Kidney epithelial cell (primary cell): ENCODE measurements around the gene SLC4A5. TPM values are rescaled to one million over a fixed set of nuclear protein-coding genes. Genes with fewer than 3 reads are reported as not detected.

ENCODE experiments used
- DNase-seq: peaks from one replicate; pipeline ENCODE4 v3.0.0-alpha.2; 2010; ENCODE audit warnings: low read depth
- H3K27me3 ChIP-seq: 2 replicates; pipeline ENCODE4 v1.6.0; 2011; ENCODE audit warnings: low read length; ENCODE audit not compliant: control insufficient read depth, insufficient read depth
- H3K36me3 ChIP-seq: 2 replicates; pipeline ENCODE4 v1.5.1; 2011; ENCODE audit warnings: low read length; ENCODE audit not compliant: control insufficient read depth, insufficient read depth
- H3K4me3 ChIP-seq: 2 replicates; pipeline ENCODE4 v1.5.1; 2011; ENCODE audit warnings: low read depth, mild to moderate bottlenecking, control low read depth, low read length
- CTCF ChIP-seq: IDR thresholded peaks from 2 replicates; pipeline ENCODE4 v1.5.1; 2011; ENCODE audit warnings: mild to moderate bottlenecking, moderate library complexity, low read length, control low read depth, inconsistent platforms; ENCODE audit not compliant: insufficient read depth, poor library complexity, severe bottlenecking
- total RNA-seq: library from RNA; depleted of rRNA; stranded (reverse); fragments of >200 nt; gene quantifications from 2 replicates; pipeline ENCODE4 v1.2.3, GENCODE V29; 2015

Gene SLC4A5
- total RNA-seq, 1 donor from 2014 or later = 1.8 TPM

- no peak for TF ChIP-seq CTCF
- no peaks in the 10 kb centered on the region for H3K27me3 ChIP-seq
- H3K36me3 ChIP-seq = peaks cover 9% of the 10 kb centered on the region
- H3K4me3 ChIP-seq = no peak overlapping the region
- DNase-seq = no peak
Observed at GRCh38 chr2:74366036-74366435, 22.8 kb upstream of the SLC4A5 start.

- Histone ChIP-seq H3K27me3 (no peaks in the 10 kb centered on the region), H3K36me3 (peaks cover 8% of the 10 kb centered on the region), H3K4me3 (no peak overlapping the region)
- DNase-seq = no peak
- TF ChIP-seq CTCF = no peak
Observed at GRCh38 chr2:74364533-74365505, 21.6 kb upstream of the SLC4A5 start.

GRCh38 chr2:74361327-74361726 is 18.1 kb upstream of the SLC4A5 start:
- no peak for TF ChIP-seq CTCF
- Histone ChIP-seq H3K4me3 (no peak overlapping the region), H3K36me3 (peaks cover 5% of the 10 kb centered on the region), H3K27me3 (no peaks in the 10 kb centered on the region)
- no peak for DNase-seq

- DNase-seq = no peak
- Histone ChIP-seq H3K4me3 (no peak overlapping the region), H3K27me3 (no peaks in the 10 kb centered on the region), H3K36me3 (peaks cover 3% of the 10 kb centered on the region)
- no peak for TF ChIP-seq CTCF
Observed at GRCh38 chr2:74357627-74358026, 14.4 kb upstream of the SLC4A5 start.

GRCh38 chr2:74349889-74350288 is 6.7 kb upstream of the SLC4A5 start:
- Histone ChIP-seq H3K36me3 (no peaks in the 10 kb centered on the region), H3K4me3 (no peak overlapping the region), H3K27me3 (no peaks in the 10 kb centered on the region)
- TF ChIP-seq CTCF = no peak
- DNase-seq = no peak

- no peak for TF ChIP-seq CTCF
- no peak for DNase-seq
- Histone ChIP-seq H3K27me3 (no peaks in the 10 kb centered on the region), H3K36me3 (no peaks in the 10 kb centered on the region), H3K4me3 (no peak overlapping the region)
Observed at GRCh38 chr2:74347742-74348141, 4.5 kb upstream of the SLC4A5 start.
